HCT116 (cell line): ENCODE measurements around the gene CTBS. TPM values are rescaled to one million over a fixed set of nuclear protein-coding genes. Genes with fewer than 3 reads are reported as not detected.
"Not testable (repeated sequence)": the region's sequence is repeated elsewhere in the genome, so short reads cannot be mapped to it uniquely, and the experiment has no call there.

ENCODE experiments used
- ATAC-seq: fragments of 200-7000 bp; cut with Tn5 transposase; 2 replicates; pipeline ENCODE4 v1.9.1; 2020; ENCODE audit warnings: mild to moderate bottlenecking, moderate library complexity
- BruUV-seq: library from RNA; stranded (reverse); fragments of 400-500 nt; replicated peaks from 2 replicates; lab custom pipeline; 2021; lab: Mats Ljungman, UMichigan
- CTCF ChIA-PET: fragments of 300-600 bp; sonication (Branson Sonifier 250); formaldehyde crosslinking; loops from one replicate; lab custom pipeline; 2021; ENCODE audit warnings: antibody characterized with exemption; lab: Charles Lee
- POLR2A ChIA-PET: fragments of 300-600, 350-600 bp; sonication (Branson Sonifier 250); formaldehyde crosslinking; loops from one replicate; lab custom pipeline; 2021; ENCODE audit warnings: antibody characterized with exemption; lab: Charles Lee
- RAD21 ChIA-PET, 2 experiments: fragments of 300-600 bp; sonication (Branson Sonifier 250); formaldehyde crosslinking; loops; one replicate each; lab custom pipeline; 2023; ENCODE audit warnings: low total read pairs in 2 of 2; ENCODE audit not compliant: uncharacterized antibody in 2 of 2, unreplicated experiment in 2 of 2, low non-redundant PET in 1 of 2; lab: Charles Lee
- DNase-seq: peaks from one replicate; pipeline ENCODE4 v3.0.0-alpha.2; 2010; ENCODE audit warnings: low read depth, low spot score
- H2AFZ ChIP-seq: fragments of 200-600 bp; shearing (Covaris generic), sonication (generic); 2 replicates; pipeline ENCODE4 v1.6.1; 2017; ENCODE audit warnings: low read depth, mixed run types, mixed read lengths, antibody characterized with exemption, low read length; ENCODE audit not compliant: poor library complexity, severe bottlenecking
- H3K27ac ChIP-seq: 2 replicates; pipeline ENCODE4 v1.5.1; 2012; ENCODE audit warnings: low read depth, low read length
- H3K27me3 ChIP-seq: fragments of 200-600 bp; sonication (generic); 2 replicates; pipeline ENCODE4 v1.6.1; 2016; ENCODE audit warnings: mixed run types, low read length, mixed read lengths; ENCODE audit not compliant: insufficient read depth
- H3K36me3 ChIP-seq, 2 experiments: fragments of 200-500 bp in 1 of 2; fragments of 200-600 bp in 1 of 2; sonication (Bioruptor generic) in 1 of 2; sonication (generic) in 1 of 2; 2 replicates each; pipeline versions ENCODE4 v1.5.1 to v1.6.1; 2014 to 2016; ENCODE audit warnings: low read length in 2 of 2, inconsistent platforms in 1 of 2, mixed read lengths in 1 of 2, mixed run types in 1 of 2; ENCODE audit not compliant: insufficient read depth in 2 of 2, control insufficient read depth in 1 of 2
- H3K4me1 ChIP-seq, 2 experiments: fragments of 200-600 bp in 1 of 2; sonication (generic) in 1 of 2; 2 replicates each; pipeline versions ENCODE4 v1.5.1 to v1.6.1; 2012 to 2017; ENCODE audit warnings: low read length in 2 of 2, inconsistent platforms in 1 of 2, mild to moderate bottlenecking in 1 of 2, mixed read lengths in 1 of 2, mixed run types in 1 of 2, moderate library complexity in 1 of 2; ENCODE audit not compliant: insufficient read depth in 2 of 2, control insufficient read depth in 1 of 2
- H3K4me2 ChIP-seq: fragments of 200-600 bp; sonication (generic); 2 replicates; pipeline ENCODE4 v1.6.1; 2017; ENCODE audit warnings: mixed run types, low read length, mixed read lengths
- H3K4me3 ChIP-seq, 2 experiments: fragments of 200-600 bp in 1 of 2; sonication (generic) in 1 of 2; replicated peaks in 1 of 2; 2 replicates each; pipeline ENCODE4 v1.5.1; 2011 to 2016; ENCODE audit warnings: low read length in 2 of 2, control low read depth in 1 of 2, low read depth in 1 of 2, mild to moderate bottlenecking in 1 of 2, mixed read lengths in 1 of 2, mixed run types in 1 of 2
- H3K79me2 ChIP-seq: fragments of 200-600 bp; sonication (generic); 2 replicates; pipeline ENCODE4 v1.6.1; 2017; ENCODE audit warnings: mild to moderate bottlenecking, mixed run types, low read length, moderate library complexity, mixed read lengths; ENCODE audit not compliant: insufficient read depth
- H3K9ac ChIP-seq: fragments of 200-600 bp; sonication (generic); 2 replicates; pipeline ENCODE4 v1.6.1; 2016; ENCODE audit warnings: low read length, mixed read lengths
- H3K9me2 ChIP-seq: fragments of 200-600 bp; sonication (generic), shearing (Covaris generic); 2 replicates; pipeline ENCODE4 v1.6.1; 2017; ENCODE audit warnings: mixed run types, mild to moderate bottlenecking, moderate library complexity; ENCODE audit not compliant: insufficient read depth
- H3K9me3 ChIP-seq, 2 experiments: fragments of 200-500 bp in 1 of 2; fragments of 200-600 bp in 1 of 2; sonication (Bioruptor generic) in 1 of 2; sonication (generic) in 1 of 2; 2 replicates each; pipeline ENCODE4 v1.6.1; 2014 to 2017; ENCODE audit warnings: low read length in 2 of 2, mixed read lengths in 2 of 2, inconsistent platforms in 1 of 2, low read depth in 1 of 2, mild to moderate bottlenecking in 1 of 2, mixed run types in 1 of 2, moderate library complexity in 1 of 2; ENCODE audit not compliant: control insufficient read depth in 1 of 2, insufficient read depth in 1 of 2
- H4K20me1 ChIP-seq: fragments of 200-600 bp; sonication (generic), shearing (Covaris generic); 2 replicates; pipeline ENCODE4 v1.6.1; 2017; ENCODE audit warnings: mixed run types, mild to moderate bottlenecking, moderate library complexity; ENCODE audit not compliant: insufficient read depth
- CBX3 ChIP-seq: IDR thresholded peaks from 2 replicates; pipeline ENCODE4 v1.6.1; 2012; ENCODE audit warnings: low read depth
- YY1 ChIP-seq: IDR thresholded peaks from 2 replicates; pipeline ENCODE4 v1.6.1; 2011; ENCODE audit warnings: low read length, low read depth, moderate library complexity, mild to moderate bottlenecking; ENCODE audit not compliant: insufficient replicate concordance; ENCODE audit errors: extremely low read depth
- ZFX ChIP-seq: fragments of 450-650 bp; IDR thresholded peaks from 2 replicates; pipeline ENCODE4 v1.6.1; 2017
- intact Hi-C: fragments of 100-400 bp; cut with micrococcal nuclease; formaldehyde crosslinking; loops from 2 replicates; pipeline ENCODE4 v1.10.0; 2022
- total RNA-seq: library from RNA; stranded (reverse); gene quantifications from one replicate; pipeline ENCODE4 v1.2.1, GENCODE V29; 2021; ENCODE audit not compliant: unreplicated experiment
- TF ChIP-seq, protein P1 (sequence below): IDR thresholded peaks from 2 replicates; pipeline ENCODE4 v1.6.1; 2012; ENCODE audit warnings: low read depth

The CTBS gene
- total RNA-seq, 1 experiment from 2014 or later: 19.5 TPM

DNA sequence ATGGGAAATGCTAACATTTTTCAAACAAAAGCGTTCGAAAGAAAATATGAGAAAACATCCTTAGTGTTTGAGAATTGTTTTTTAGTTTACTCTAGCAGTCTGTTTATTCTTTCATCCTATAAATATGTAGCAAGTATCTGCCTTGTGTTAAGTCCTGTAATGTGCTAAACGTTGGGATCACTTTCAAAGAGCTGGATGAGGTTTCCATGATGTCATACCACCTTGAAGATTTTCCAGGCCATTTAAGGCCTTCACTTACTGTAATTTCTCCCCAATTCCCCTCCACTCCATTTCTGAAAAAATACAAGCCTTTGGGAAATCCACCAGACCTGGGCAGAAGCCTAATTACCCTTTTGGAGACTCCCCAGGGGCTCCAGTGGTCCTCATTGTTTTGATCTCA lies 24.2 kb upstream of the CTBS start:
- H3K4me2 ChIP-seq: peak overlapping the region; percentile 49; the same call in 1 of the 2 replicates

DNA sequence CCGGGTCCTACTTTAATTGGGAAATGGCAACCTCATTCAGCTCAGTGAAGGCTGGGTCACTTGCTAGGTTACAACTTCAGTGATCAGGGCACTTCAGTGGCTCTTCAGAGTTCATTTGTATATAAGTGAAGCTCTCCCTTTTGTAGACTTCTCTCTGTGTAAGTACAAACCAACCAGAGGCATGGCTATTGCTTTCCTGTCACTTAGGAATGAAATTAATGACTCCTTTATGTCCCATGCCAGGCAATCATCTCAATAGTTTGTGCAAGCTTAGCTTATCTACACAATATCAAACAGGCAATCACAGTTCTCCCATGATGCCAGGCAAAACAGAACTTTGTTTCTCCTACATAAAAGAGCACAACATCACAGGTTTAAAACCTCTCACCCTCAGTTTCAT lies 22.8 kb upstream of the CTBS start:
- H3K79me2 ChIP-seq: no peaks in the 10 kb centered on the region
- H3K36me3 ChIP-seq: no peaks in the 10 kb centered on the region
- no peaks in the 10 kb centered on the region for H4K20me1 ChIP-seq
- no peak overlapping the region for H3K4me3 ChIP-seq
- no peak overlapping the region for H3K9ac ChIP-seq
- DNase-seq (no peak), ATAC-seq (no peak)
- RAD21 ChIA-PET: no interaction called here
- no peak overlapping the region for H3K27ac ChIP-seq
- BruUV-seq: no TSS peak
- H3K9me2 ChIP-seq: no peaks in the 10 kb centered on the region
- H3K4me1 ChIP-seq: peaks cover 16 to 38% of the 10 kb centered on the region in 2 experiments
- no peak overlapping the region for H3K4me2 ChIP-seq
- CTCF ChIA-PET: interaction anchor here (1.1 kb wide), 1 partner anchor 155 kb away, joined by 3 read pairs; no protein-coding TSS in a partner anchor
- no peaks in the 10 kb centered on the region for H3K27me3 ChIP-seq
- POLR2A ChIA-PET: no interaction called here
- TF ChIP-seq, protein P1, sequence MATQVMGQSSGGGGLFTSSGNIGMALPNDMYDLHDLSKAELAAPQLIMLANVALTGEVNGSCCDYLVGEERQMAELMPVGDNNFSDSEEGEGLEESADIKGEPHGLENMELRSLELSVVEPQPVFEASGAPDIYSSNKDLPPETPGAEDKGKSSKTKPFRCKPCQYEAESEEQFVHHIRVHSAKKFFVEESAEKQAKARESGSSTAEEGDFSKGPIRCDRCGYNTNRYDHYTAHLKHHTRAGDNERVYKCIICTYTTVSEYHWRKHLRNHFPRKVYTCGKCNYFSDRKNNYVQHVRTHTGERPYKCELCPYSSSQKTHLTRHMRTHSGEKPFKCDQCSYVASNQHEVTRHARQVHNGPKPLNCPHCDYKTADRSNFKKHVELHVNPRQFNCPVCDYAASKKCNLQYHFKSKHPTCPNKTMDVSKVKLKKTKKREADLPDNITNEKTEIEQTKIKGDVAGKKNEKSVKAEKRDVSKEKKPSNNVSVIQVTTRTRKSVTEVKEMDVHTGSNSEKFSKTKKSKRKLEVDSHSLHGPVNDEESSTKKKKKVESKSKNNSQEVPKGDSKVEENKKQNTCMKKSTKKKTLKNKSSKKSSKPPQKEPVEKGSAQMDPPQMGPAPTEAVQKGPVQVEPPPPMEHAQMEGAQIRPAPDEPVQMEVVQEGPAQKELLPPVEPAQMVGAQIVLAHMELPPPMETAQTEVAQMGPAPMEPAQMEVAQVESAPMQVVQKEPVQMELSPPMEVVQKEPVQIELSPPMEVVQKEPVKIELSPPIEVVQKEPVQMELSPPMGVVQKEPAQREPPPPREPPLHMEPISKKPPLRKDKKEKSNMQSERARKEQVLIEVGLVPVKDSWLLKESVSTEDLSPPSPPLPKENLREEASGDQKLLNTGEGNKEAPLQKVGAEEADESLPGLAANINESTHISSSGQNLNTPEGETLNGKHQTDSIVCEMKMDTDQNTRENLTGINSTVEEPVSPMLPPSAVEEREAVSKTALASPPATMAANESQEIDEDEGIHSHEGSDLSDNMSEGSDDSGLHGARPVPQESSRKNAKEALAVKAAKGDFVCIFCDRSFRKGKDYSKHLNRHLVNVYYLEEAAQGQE: no peak
- TF ChIP-seq CBX3 (no peak), YY1 (no peak)
- TF ChIP-seq, all 23 proteins: peak for 0
- Histone ChIP-seq H3K9me3 (no peaks in the 10 kb centered on the region), H2AFZ (no peak overlapping the region)
- intact Hi-C loops: no loop called here

More for the DNA sequence above, 24.2 kb upstream of the CTBS start:
- no peaks in the 10 kb centered on the region for H3K9me2 ChIP-seq
- BruUV-seq: no TSS peak
- no peaks in the 10 kb centered on the region for H3K27me3 ChIP-seq
- no peak for DNase-seq
- no peaks in the 10 kb centered on the region for H3K9me3 ChIP-seq
- no peaks in the 10 kb centered on the region for H3K79me2 ChIP-seq
- no peak overlapping the region for H3K4me3 ChIP-seq
- ATAC-seq: no peak
- ChIA-PET POLR2A (interaction anchor here (1.2 kb wide), 1 partner anchor 24 kb away, joined by 3 read pairs; the partner anchor contains the start of gene CTBS), RAD21 (no interaction called here), CTCF (interaction anchor here (1.2 kb wide), 1 partner anchor 126 kb away, joined by 3 read pairs; no protein-coding TSS in a partner anchor)
- no peak overlapping the region for H3K9ac ChIP-seq
- H3K27ac ChIP-seq: peak overlapping the region; percentile 64; the same call in 1 of the 2 replicates
- H4K20me1 ChIP-seq: no peaks in the 10 kb centered on the region
- no peak overlapping the region for H2AFZ ChIP-seq
- H3K36me3 ChIP-seq: no peaks in the 10 kb centered on the region
- intact Hi-C loops: no loop called here
- H3K4me1 ChIP-seq: peaks cover 24 to 51% of the 10 kb centered on the region in 2 experiments
- TF ChIP-seq CBX3: no peak
- TF ChIP-seq ZFX: no peak

DNA sequence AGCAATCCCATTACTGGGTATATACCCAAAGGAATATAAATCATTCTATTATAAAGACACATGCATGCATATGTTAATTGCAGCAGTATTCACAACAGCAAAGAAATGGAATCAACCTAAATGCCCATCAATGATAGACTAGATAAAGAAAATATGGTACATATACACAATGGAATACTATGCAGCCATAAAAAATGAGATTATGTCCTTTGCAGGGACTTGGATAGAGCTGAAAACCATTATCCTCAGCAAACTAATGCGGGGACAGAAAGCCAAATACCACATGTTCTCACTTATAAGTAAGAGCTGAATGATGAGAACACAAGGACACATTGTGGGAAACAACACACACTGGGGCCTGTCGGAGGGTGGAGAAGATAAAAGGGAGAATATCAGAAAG lies 20.7 kb upstream of the CTBS start:
- H2AFZ ChIP-seq, H3K36me3 ChIP-seq, H3K79me2 ChIP-seq, H3K9ac ChIP-seq, intact Hi-C loops, H3K4me2 ChIP-seq, H3K27me3 ChIP-seq, H3K27ac ChIP-seq, H3K9me3 ChIP-seq, CTCF ChIA-PET, RAD21 ChIA-PET, H3K4me3 ChIP-seq, H3K9me2 ChIP-seq, DNase-seq, H4K20me1 ChIP-seq, ATAC-seq, POLR2A ChIA-PET, BruUV-seq: not testable (repeated sequence)
- peaks cover 13 to 27% of the 10 kb centered on the region in 2 experiments for H3K4me1 ChIP-seq
